Measurements from ENCODE around the gene EMILIN2. TPM values are rescaled to one million over a fixed set of nuclear protein-coding genes. Genes with fewer than 3 reads are reported as not detected.

EMILIN2 gene
- total and polyA plus RNA-seq, 2 of the 8 experiments (the other 6 are each of a cell fraction or from before 2014, with no cell fraction given): 6.0 to 7.5 TPM

GRCh38 chr18:2896990-2897389 is 50.2 kb downstream of the EMILIN2 start:
- Histone ChIP-seq H3K36me3 (ENCODE audit: control insufficient read depth in 2 of 4, insufficient read depth in 4 of 4, low read length in 3 of 4) (no peaks in the 10 kb centered on the region), H2BK15ac (ENCODE audit: low read length) (no peak overlapping the region), H2AFZ (ENCODE audit: low read length) (no peak overlapping the region), H3K27ac (ENCODE audit: low read depth, low read length) (no peak overlapping the region), H2AK5ac (ENCODE audit: low read depth, low read length) (no peak overlapping the region), H3K4ac (replicated peaks; ENCODE audit: insufficient read length, low read depth, low read length) (no peak overlapping the region), H4K8ac (ENCODE audit: extremely low read depth, insufficient read depth, low read length) (no peak overlapping the region), H3K4me1 (replicated peaks in 1 of 4; ENCODE audit: control insufficient read depth in 3 of 4, insufficient read depth in 4 of 4, low read length in 3 of 4) (peaks cover 2 to 10% (median 5%) of the 10 kb centered on the region in 4 experiments; a peak in 5 of 7 replicates), H3K9me3 (ENCODE audit: insufficient read depth in 2 of 2, low read depth in 1 of 2, low read length in 1 of 2) (no peaks in the 10 kb centered on the region; a peak in 1 of 4 replicates), H4K5ac (ENCODE audit: insufficient read length, low read depth, low read length) (no peak overlapping the region), H3K56ac (replicated peaks; ENCODE audit: insufficient read length, low read depth, low read length) (no peak overlapping the region), H3K23ac (ENCODE audit: insufficient read length) (no peak overlapping the region), H3K18ac (ENCODE audit: extremely low read depth, low read length) (no peak overlapping the region), H4K91ac (replicated peaks; ENCODE audit: insufficient read length, low read length) (no peak overlapping the region), H3K23me2 (ENCODE audit: low read depth, low read length) (no peaks in the 10 kb centered on the region), H3K14ac (ENCODE audit: insufficient read length) (no peak overlapping the region), H3K79me1 (ENCODE audit: low read depth, low read length) (no peaks in the 10 kb centered on the region), H4K20me1 (replicated peaks in 1 of 2; ENCODE audit: control insufficient read depth in 1 of 2, insufficient read depth in 2 of 2, low read length in 2 of 2) (no peaks in the 10 kb centered on the region), H3K27me3 (replicated peaks in 1 of 4; ENCODE audit: control insufficient read depth in 3 of 4, extremely low read depth in 1 of 4, insufficient read depth in 3 of 4, low read length in 3 of 4) (no peaks in the 10 kb centered on the region), H2BK20ac (ENCODE audit: low read length) (no peak overlapping the region), H3K79me2 (ENCODE audit: control insufficient read depth in 1 of 2, insufficient read depth in 2 of 2, low read length in 2 of 2) (no peaks in the 10 kb centered on the region), H3K4me3 (ENCODE audit: extremely low read depth in 1 of 4, insufficient read depth in 2 of 4, low read depth in 3 of 4, low read length in 4 of 4) (no peak overlapping the region), H2BK5ac (ENCODE audit: low read depth, low read length) (no peak overlapping the region), H3K4me2 (ENCODE audit: insufficient read depth in 1 of 2, low read depth in 2 of 2, low read length in 2 of 2) (no peak overlapping the region), H2BK120ac (replicated peaks; ENCODE audit: low read depth, low read length) (no peak overlapping the region), H3K9ac (replicated peaks in 1 of 4; ENCODE audit: extremely low read depth in 1 of 4, low read depth in 3 of 4, low read length in 3 of 4) (no peak overlapping the region), H2BK12ac (ENCODE audit: low read depth, low read length) (no peak overlapping the region)
- WGBS, 2 experiments (ENCODE audit: extremely low coverage in 1 of 2, insufficient coverage in 1 of 2, insufficient read length in 1 of 2, insufficient replicate concordance in 2 of 2, low coverage in 1 of 2, low lambda C conversion rate in 2 of 2, missing lambda C conversion rate in 1 of 2): 94% methylated on average over 4 of the region's 4 CpGs; no CpG with 5 or more reads in 1 of the 2 experiments
- ChIA-PET CTCF (ENCODE audit: partially characterized antibody) (no interaction called here), POLR2A (ENCODE audit: partially characterized antibody) (no interaction called here)
- DNase-seq (ENCODE audit: low read depth in 1 of 2, low spot score in 2 of 2) (no peak), FAIRE-seq (no peak)
- no peak for TF ChIP-seq SRF (IDR thresholded peaks at IDR 0.05; ENCODE audit: low read depth, low read length)
- TF ChIP-seq GTF2F1 (IDR thresholded peaks at IDR 0.05; ENCODE audit: borderline replicate concordance, low read depth, low read length): no peak
- TF ChIP-seq YY1 (IDR thresholded peaks at IDR 0.05; ENCODE audit: low read depth, low read length): no peak
- TF ChIP-seq RXRA (IDR thresholded peaks at IDR 0.05; ENCODE audit: insufficient read depth, low read depth, low read length): no peak
- TF ChIP-seq TAF7 (optimal IDR thresholded peaks at IDR 0.05; ENCODE audit: borderline replicate concordance, low read depth, low read length): no peak
- no peak for TF ChIP-seq MAX (IDR thresholded peaks at IDR 0.05)
